Activated T-helper 1 cell treated with anti-CD3 and anti-CD28 coated beads, Interleukin-12 subunit alpha, Interleukin-12 subunit beta, Interleukin-2, Interleukin-4 antibody, amounts not matched to agents 30 ng/mL and 10 ng/mL and 1 ng/mL, durations not matched to agents 14 hours and 24 hours and 36 hours (primary cell): Measurements from ENCODE around the gene CBX3. TPM values are rescaled to one million over a fixed set of nuclear protein-coding genes. Genes with fewer than 3 reads are reported as not detected.
"Not testable (repeated sequence)": the region's sequence is repeated elsewhere in the genome, so short reads cannot be mapped to it uniquely, and the experiment has no call there.

Experiments used
- DNase-seq: peaks from one replicate; pipeline ENCODE4 v3.0.0; 2021; ENCODE audit warnings: low spot score
- H3K27ac Mint-ChIP-seq: one replicate; pipeline ENCODE4 v1.8.0; 2021; ENCODE audit warnings: mild to moderate bottlenecking, mixed read lengths
- H3K27me3 Mint-ChIP-seq: one replicate; pipeline ENCODE4 v1.8.0; 2022; ENCODE audit warnings: mild to moderate bottlenecking, moderate library complexity, mixed read lengths; ENCODE audit not compliant: insufficient read depth
- H3K36me3 Mint-ChIP-seq: one replicate; pipeline ENCODE4 v1.8.0; 2021; ENCODE audit warnings: low read depth, mixed read lengths
- H3K4me1 Mint-ChIP-seq: one replicate; pipeline ENCODE4 v1.8.0; 2021; ENCODE audit warnings: low read depth, mixed read lengths
- H3K4me3 Mint-ChIP-seq: one replicate; pipeline ENCODE4 v1.8.0; 2021; ENCODE audit warnings: mild to moderate bottlenecking, moderate library complexity, mixed read lengths
- H3K9me3 Mint-ChIP-seq: one replicate; pipeline ENCODE4 v1.8.0; 2021; ENCODE audit warnings: mixed read lengths
- intact Hi-C: fragments of 100-400 bp; cut with micrococcal nuclease; formaldehyde crosslinking; loops from one replicate; pipeline ENCODE4 v1.15.1; 2024
- total RNA-seq: library from RNA; stranded (reverse); gene quantifications from 2 replicates; pipeline ENCODE4 v1.2.3, GENCODE V29; 2022

CBX3 gene
- total RNA-seq, 1 donor from 2014 or later, result 284 TPM

DNA sequence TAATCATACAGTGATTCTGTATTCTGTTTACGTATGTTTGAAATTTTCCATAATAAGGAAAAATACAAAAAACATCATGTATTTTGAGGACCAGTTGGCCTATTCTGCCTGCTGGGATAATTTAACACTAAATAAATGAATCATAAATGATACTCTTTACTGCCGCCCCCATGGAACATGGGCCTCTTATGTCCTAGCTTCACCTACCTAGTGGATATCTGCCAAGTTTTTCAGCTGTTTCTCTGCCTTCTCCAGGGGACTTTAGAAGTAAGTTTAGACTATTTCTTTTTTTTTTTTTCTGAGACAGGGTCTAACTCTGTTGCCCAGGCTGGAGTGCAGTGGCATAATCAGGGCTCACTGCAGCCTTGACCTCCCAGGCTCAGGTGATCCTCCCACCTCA, 39.1 kb upstream of the CBX3 start:
- peak overlapping the region; percentile 43 for H3K27ac Mint-ChIP-seq
- H3K36me3 Mint-ChIP-seq, result peaks cover 46% of the 10 kb centered on the region
- intact Hi-C loops, result no loop called here
- H3K4me1 Mint-ChIP-seq, result peaks cover 92% of the 10 kb centered on the region
- H3K4me3 Mint-ChIP-seq, result no peak overlapping the region
- no peaks in the 10 kb centered on the region for H3K9me3 Mint-ChIP-seq
- DNase-seq, result no peak
- no peaks in the 10 kb centered on the region for H3K27me3 Mint-ChIP-seq

DNA sequence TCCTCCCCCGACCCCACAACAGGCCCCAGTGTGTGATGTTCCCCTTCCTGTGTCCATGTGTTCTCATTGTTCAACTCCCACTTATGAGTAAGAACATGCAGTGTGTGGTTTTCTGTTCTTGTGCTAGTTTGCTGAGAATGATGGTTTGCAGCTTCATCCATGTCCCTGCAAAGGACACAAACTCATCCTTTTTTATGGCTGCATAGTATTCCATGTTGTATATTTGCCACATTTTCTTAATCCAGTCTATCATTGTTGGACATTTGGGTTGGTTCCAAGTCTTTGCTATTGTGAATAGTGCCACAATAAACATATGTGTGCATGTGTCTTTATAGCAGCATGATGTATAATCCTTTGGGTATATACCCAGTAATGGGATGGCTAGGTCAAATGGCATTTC, 37.7 kb upstream of the CBX3 start:
- intact Hi-C loops, H3K4me3 Mint-ChIP-seq, H3K27me3 Mint-ChIP-seq, H3K27ac Mint-ChIP-seq, DNase-seq, H3K9me3 Mint-ChIP-seq: not testable (repeated sequence)
- Mint-ChIP-seq H3K36me3 (peaks cover 47% of the 10 kb centered on the region), H3K4me1 (peaks cover 85% of the 10 kb centered on the region)

DNA sequence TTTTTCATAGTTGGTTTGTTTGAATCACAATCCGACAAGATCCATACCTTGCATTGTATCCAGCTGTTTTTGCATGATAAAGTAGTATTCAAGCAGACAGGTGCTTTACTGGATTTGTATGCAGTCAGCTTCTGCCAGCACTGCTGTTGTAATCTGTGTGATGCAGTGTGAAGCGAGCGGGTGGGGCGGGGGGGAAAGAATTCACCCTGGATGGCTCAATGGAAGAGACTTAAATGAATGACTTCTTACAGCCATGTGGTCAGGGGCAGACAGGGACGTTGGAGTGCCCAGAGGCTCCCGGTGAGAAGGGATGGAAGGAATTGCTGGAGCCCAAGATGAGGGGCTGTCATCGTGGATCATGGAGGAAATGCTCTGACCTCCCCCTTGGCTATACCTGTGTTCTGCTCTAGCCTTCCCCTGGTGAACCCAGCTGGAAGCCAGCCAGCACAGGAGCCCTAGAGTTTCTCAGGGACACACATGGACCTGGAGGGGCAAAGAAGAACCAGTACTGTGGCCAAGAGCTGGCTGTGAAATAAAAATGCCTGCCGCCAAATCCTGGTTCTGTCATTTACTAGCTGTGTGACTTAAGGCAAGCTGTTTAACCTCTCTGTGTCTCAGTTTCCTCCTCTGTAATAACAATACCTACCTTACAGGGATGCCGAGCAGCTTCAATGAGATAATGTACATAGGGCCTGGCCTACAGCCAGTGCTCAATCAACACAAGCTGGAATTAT, 35.4 kb upstream of the CBX3 start:
- H3K36me3 Mint-ChIP-seq, result peaks cover 41% of the 10 kb centered on the region
- DNase-seq, result no peak
- H3K9me3 Mint-ChIP-seq, result no peaks in the 10 kb centered on the region
- peaks cover 77% of the 10 kb centered on the region for H3K4me1 Mint-ChIP-seq
- peak overlapping the region; percentile 16 for H3K4me3 Mint-ChIP-seq
- H3K27me3 Mint-ChIP-seq, result no peaks in the 10 kb centered on the region
- H3K27ac Mint-ChIP-seq, result peak overlapping the region; percentile 79
- intact Hi-C loops, result loop anchor here (2.0 kb wide), 1 partner anchor 13 kb away; the partner anchor contains the start of gene NFE2L3

DNA sequence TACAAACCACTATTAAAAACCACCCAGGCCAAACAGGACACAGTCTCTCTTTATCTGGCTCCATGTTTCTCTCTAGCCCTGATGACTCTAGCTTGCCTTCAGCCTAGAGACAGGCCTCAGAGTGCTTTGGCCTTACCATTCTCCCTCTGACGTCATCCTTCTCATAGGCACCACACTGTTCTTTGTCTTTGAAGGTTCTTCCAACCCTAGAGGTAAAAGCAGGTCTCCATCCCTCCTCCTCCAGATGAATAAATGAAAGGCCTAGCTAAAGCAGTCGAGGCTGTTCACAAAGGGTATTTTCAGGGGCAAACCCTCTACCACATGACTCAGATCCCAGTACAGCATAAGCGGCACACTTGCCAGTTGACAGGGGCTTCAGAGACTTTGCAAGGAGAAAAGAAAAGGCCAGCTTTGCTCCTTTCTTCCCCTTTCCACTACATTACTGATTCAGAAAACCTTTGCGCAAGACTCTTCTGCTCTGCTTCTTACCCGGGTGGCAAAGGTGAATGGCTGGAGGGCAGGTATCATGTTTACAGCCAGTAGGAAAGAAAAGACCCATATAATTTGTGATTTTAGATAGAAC, 34.8 kb upstream of the CBX3 start:
- peak overlapping the region; percentile 79 for H3K27ac Mint-ChIP-seq
- no peak for DNase-seq
- no peaks in the 10 kb centered on the region for H3K27me3 Mint-ChIP-seq
- H3K4me3 Mint-ChIP-seq, result peak overlapping the region; percentile 16
- H3K4me1 Mint-ChIP-seq, result peaks cover 71% of the 10 kb centered on the region
- H3K9me3 Mint-ChIP-seq, result no peaks in the 10 kb centered on the region
- H3K36me3 Mint-ChIP-seq, result peaks cover 47% of the 10 kb centered on the region
- intact Hi-C loops, result loop anchor here (1.0 to 2.0 kb wide), 2 partner anchors 10 to 14 kb away; partner anchors contain the start of gene NFE2L3

DNA sequence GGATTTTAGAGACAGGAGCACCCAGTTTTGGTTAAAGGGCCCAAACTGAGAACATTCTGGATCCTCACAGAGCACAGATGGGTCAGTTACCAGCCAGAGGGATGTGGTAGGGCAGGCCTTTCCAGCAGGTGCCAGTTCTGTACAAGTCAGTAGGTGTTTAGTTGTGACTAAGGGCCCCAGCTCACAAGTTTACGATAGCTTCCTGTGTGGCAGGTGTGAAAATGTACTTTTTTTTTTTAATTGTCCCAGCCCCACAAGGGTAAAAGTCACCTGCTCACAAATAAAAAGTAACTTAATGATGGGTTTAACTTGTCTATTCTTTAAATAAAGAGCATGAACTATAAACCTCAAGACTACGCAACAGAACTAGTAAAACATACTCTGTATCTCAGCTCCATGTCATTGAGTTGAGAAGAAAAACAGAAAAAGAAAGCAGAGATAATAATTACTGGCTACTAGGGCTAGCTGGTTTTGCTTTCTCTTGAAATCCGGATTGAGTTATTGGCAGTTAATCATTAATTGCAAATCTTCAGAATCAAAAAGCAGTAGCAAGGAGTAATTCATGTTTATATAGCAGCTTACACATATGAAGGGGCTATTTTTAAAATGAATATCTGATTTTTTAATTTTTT, 34.1 kb upstream of the CBX3 start:
- H3K27me3 Mint-ChIP-seq, result no peaks in the 10 kb centered on the region
- no peak for DNase-seq
- no peaks in the 10 kb centered on the region for H3K9me3 Mint-ChIP-seq
- H3K4me1 Mint-ChIP-seq, result peaks cover 64% of the 10 kb centered on the region
- peaks cover 47% of the 10 kb centered on the region for H3K36me3 Mint-ChIP-seq
- intact Hi-C loops, result loop anchor here (1.0 to 2.0 kb wide), 2 partner anchors 11 to 15 kb away; partner anchors contain the start of gene NFE2L3
- H3K27ac Mint-ChIP-seq, result peak overlapping the region; percentile 79
- H3K4me3 Mint-ChIP-seq, result peak overlapping the region; percentile 16

DNA sequence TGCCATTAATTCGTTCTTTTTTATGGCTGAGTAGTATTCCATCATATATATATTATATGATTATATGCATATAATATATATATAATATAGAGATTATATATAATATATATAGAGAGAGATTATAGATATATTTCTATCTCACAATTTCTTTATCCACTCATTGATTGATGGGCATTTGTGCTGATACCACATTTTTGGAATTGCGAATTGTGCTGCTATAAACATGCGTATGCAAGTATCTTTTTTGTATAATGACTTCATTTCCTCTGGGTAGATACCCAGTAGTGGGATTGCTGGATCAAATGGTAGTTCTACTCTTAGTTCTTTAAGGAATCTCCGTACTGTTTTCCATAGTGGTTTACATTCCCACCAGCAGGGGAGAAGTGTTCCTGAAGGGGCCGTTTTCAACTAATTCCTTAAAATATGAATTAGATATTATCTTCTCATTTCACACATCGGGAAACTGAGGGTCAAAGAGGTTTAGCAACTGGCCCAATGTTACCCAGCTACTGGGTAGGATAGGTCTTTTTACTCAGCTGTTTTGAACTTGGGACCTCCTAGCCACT, 33.0 kb upstream of the CBX3 start:
- intact Hi-C loops, result no loop called here
- Mint-ChIP-seq H3K36me3 (peaks cover 48% of the 10 kb centered on the region), H3K9me3 (no peaks in the 10 kb centered on the region), H3K27ac (no peak overlapping the region), H3K4me3 (no peak overlapping the region), H3K4me1 (peaks cover 64% of the 10 kb centered on the region), H3K27me3 (no peaks in the 10 kb centered on the region)
- DNase-seq, result no peak

DNA sequence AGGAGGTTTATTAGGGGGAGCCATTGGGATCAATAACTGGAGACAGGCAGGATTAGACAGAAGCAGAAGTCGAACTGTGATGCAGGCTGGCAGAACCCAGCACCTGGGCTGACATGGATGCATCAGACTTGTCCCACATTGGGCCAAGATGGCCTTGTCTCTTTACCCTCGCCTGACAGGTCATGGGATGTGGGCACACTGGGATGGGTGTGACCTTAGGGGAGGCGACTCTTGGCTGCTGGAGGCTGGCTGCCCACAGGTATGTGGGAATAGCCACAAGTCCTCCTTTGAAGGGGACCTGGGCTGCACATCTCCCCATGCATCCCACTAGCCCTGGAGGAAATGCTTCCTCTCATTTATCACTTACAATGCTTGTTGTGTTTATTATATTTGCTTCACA, 32.3 kb upstream of the CBX3 start:
- H3K36me3 Mint-ChIP-seq, result peaks cover 52% of the 10 kb centered on the region
- H3K4me1 Mint-ChIP-seq, result peaks cover 64% of the 10 kb centered on the region
- no peak overlapping the region for H3K27ac Mint-ChIP-seq
- intact Hi-C loops, result no loop called here
- H3K27me3 Mint-ChIP-seq, result no peaks in the 10 kb centered on the region
- no peaks in the 10 kb centered on the region for H3K9me3 Mint-ChIP-seq
- DNase-seq, result no peak
- H3K4me3 Mint-ChIP-seq, result no peak overlapping the region

DNA sequence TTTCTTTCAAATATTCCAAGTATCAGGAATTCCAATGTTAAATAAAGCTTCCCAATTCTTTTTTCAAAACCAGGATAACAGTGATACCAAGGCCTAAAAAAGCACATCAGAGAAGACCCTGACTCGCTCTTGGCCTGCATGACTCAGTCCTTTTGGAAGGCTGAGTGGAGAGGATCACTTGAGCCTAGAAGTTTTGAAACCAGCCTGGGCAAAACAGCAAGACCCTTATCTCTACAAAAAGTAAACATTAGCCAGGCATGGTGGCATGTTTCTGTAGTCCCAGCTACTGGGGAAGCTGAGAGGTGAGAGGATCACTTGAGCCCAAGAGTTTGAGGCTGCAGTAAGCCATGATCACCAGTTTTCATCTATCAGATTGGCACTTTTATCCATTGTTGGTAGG, 30.9 kb upstream of the CBX3 start:
- intact Hi-C loops, result no loop called here
- H3K27ac Mint-ChIP-seq, result no peak overlapping the region
- H3K27me3 Mint-ChIP-seq, result no peaks in the 10 kb centered on the region
- peaks cover 55% of the 10 kb centered on the region for H3K36me3 Mint-ChIP-seq
- no peak overlapping the region for H3K4me3 Mint-ChIP-seq
- peaks cover 62% of the 10 kb centered on the region for H3K4me1 Mint-ChIP-seq
- no peaks in the 10 kb centered on the region for H3K9me3 Mint-ChIP-seq
- no peak for DNase-seq

DNA sequence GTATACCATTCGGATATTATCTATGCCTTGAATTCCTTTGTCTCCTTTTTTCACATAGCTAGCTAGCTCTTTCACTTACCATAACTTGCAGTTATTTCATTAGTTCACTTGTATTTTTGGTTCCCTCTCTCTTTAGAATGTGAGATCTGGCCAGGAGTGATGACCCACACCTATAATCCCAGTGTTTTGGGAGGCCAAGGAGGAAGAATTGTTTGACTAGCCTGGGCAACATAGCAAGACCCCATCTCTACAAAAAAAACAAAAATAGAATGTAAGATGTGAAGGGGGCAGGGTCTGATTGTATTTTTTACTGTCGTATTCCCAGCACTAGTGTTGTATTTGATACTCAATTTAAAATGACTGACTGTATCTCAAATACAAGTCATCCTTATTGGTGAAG, 29.9 kb upstream of the CBX3 start:
- no peak overlapping the region for H3K4me3 Mint-ChIP-seq
- H3K4me1 Mint-ChIP-seq, result peaks cover 53% of the 10 kb centered on the region
- no peak for DNase-seq
- H3K27me3 Mint-ChIP-seq, result no peaks in the 10 kb centered on the region
- intact Hi-C loops, result no loop called here
- no peaks in the 10 kb centered on the region for H3K9me3 Mint-ChIP-seq
- H3K27ac Mint-ChIP-seq, result no peak overlapping the region
- peaks cover 49% of the 10 kb centered on the region for H3K36me3 Mint-ChIP-seq

DNA sequence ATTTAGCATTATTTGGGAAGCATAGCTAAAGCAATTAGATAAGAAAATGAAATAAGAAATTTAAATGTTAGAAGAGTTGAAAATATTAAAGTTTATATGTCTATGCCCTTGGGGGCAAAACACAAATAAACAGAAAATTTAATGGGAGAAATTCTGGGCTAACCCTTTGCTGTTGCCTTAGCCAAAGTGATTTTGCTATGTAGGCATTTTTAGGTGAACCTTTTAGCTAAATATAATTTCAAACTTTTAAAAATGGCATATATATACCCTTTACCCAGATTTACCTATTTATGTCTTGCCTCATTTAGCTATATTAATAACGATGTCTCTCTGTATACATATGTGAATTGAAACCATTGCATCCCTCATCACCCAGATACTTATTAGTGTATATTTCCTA, 29.5 kb upstream of the CBX3 start:
- Mint-ChIP-seq H3K27me3 (no peaks in the 10 kb centered on the region), H3K9me3 (no peaks in the 10 kb centered on the region), H3K27ac (no peak overlapping the region), H3K36me3 (peaks cover 47% of the 10 kb centered on the region), H3K4me3 (no peak overlapping the region), H3K4me1 (peaks cover 48% of the 10 kb centered on the region)
- intact Hi-C loops, result no loop called here
- no peak for DNase-seq

DNA sequence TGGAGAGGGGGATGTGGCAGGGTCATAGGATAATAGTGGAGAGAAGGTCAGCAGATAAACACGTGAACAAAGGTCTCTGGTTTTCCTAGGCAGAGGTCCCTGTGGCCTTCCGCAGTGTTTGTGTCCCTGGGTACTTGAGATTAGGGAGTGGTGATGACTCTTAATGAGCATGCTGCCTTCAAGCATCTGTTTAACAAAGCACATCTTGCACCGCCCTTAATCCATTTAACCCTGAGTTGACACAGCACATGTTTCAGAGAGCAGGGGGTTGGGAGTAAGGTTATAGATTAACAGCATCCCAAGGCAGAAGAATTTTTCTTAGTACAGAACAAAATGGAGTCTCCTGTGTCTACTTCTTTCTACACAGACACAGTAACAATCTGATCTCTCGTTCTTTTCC, 25.6 kb upstream of the CBX3 start:
- H3K27me3 Mint-ChIP-seq, H3K9me3 Mint-ChIP-seq, H3K27ac Mint-ChIP-seq, DNase-seq, intact Hi-C loops, H3K4me3 Mint-ChIP-seq: not testable (repeated sequence)
- Mint-ChIP-seq H3K4me1 (peaks cover 42% of the 10 kb centered on the region), H3K36me3 (peaks cover 54% of the 10 kb centered on the region)

DNA sequence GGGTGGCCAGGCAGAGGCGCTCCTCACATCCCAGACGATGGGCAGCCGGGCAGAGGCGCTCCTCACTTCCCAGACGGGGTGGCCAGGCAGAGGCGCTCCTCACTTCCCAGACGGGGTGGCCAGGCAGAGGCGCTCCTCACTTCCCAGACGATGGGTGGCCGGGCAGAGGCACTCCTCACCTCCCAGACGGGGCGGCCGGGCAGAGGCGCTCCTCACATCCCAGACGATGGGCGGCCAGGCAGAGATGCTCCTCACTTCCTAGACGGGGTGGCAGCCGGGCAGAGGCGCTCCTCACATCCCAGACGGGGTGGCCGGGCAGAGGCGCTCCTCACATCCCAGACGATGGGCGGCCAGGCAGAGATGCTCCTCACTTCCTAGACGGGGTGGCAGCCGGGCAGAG, 24.8 kb upstream of the CBX3 start:
- H3K27ac Mint-ChIP-seq, H3K27me3 Mint-ChIP-seq, H3K4me3 Mint-ChIP-seq, intact Hi-C loops, H3K9me3 Mint-ChIP-seq, DNase-seq: not testable (repeated sequence)
- Mint-ChIP-seq H3K36me3 (peaks cover 51% of the 10 kb centered on the region), H3K4me1 (peaks cover 48% of the 10 kb centered on the region)

DNA sequence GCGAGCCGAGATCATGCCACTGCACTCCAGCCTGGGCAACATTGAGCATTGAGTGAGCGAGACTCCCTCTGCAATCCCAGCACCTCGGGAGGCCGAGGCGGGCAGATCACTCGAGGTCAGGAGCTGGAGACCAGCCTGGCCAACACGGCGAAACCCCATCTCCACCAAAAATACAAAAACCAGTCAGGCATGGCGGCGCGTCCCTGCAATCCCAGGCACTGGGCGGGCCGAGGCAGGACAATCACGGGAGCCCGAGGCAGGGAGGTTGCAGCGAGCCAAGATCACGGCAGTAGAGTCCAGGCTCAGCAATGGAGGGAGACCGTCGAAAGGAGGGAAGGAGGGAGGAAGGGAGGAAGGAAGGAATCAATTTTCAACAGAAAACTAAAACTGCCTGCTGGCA, 24.3 kb upstream of the CBX3 start:
- intact Hi-C loops, H3K4me3 Mint-ChIP-seq, H3K27me3 Mint-ChIP-seq, H3K9me3 Mint-ChIP-seq, DNase-seq: not testable (repeated sequence)
- peak overlapping the region; percentile 23 for H3K27ac Mint-ChIP-seq
- H3K4me1 Mint-ChIP-seq, result peaks cover 49% of the 10 kb centered on the region
- H3K36me3 Mint-ChIP-seq, result peaks cover 49% of the 10 kb centered on the region
